ENCODE measurements around the gene ZNF587.
A peak's percentile ranks its signal among the peaks of the same experiment; 100 is the strongest.
"Not testable (repeated sequence)": the region's sequence is repeated elsewhere in the genome, so short reads cannot be mapped to it uniquely, and the experiment has no call there.

The ZNF587 gene

GRCh38 chr19:57849666-57850473, at the start of gene ZNF587:
Gene ZNF587 (plus strand): TSS chr19:57849859. CDS start chr19:57850039, 180 bp downstream.
- H3K9me3 Mint-ChIP-seq (ENCODE audit: low read depth); H3K27me3 Mint-ChIP-seq: not testable (repeated sequence)
- Mint-ChIP-seq H3K27ac (peak within 1 kb of the TSS; percentile 90), H3K36me3 (peaks cover 15% of the 10 kb centered on the region), H3K4me1 (ENCODE audit: low read depth) (peaks cover 28% of the 10 kb centered on the region), H3K4me3 (peak within 1 kb of the TSS; percentile 93)

- H3K4me1 Mint-ChIP-seq (ENCODE audit: low read depth): peaks cover 23% of the 10 kb centered on the region
- H3K9me3 Mint-ChIP-seq (ENCODE audit: low read depth): peaks cover under 1% of the 10 kb centered on the region
- H3K27me3 Mint-ChIP-seq: no peaks in the 10 kb centered on the region
- H3K36me3 Mint-ChIP-seq: peaks cover 13% of the 10 kb centered on the region
- no peak overlapping the region for H3K4me3 Mint-ChIP-seq
- H3K27ac Mint-ChIP-seq: no peak overlapping the region
Measured at GRCh38 chr19:57800696-57801095, 49.0 kb upstream of the ZNF587 start.

GRCh38 chr19:57802269-57802668, 47.4 kb upstream of the ZNF587 start:
- H3K27ac Mint-ChIP-seq: peak overlapping the region; percentile 51
- H3K36me3 Mint-ChIP-seq: peaks cover 7% of the 10 kb centered on the region
- H3K27me3 Mint-ChIP-seq: no peaks in the 10 kb centered on the region
- H3K9me3 Mint-ChIP-seq (ENCODE audit: low read depth): no peaks in the 10 kb centered on the region
- peaks cover 28% of the 10 kb centered on the region for H3K4me1 Mint-ChIP-seq (ENCODE audit: low read depth)
- H3K4me3 Mint-ChIP-seq: no peak overlapping the region

- H3K36me3 Mint-ChIP-seq: peaks cover 12% of the 10 kb centered on the region
- no peaks in the 10 kb centered on the region for H3K9me3 Mint-ChIP-seq (ENCODE audit: low read depth)
- H3K27me3 Mint-ChIP-seq: no peaks in the 10 kb centered on the region
- H3K4me3 Mint-ChIP-seq: peak overlapping the region; percentile 88
- H3K27ac Mint-ChIP-seq: peak overlapping the region; percentile 58
- peaks cover 28% of the 10 kb centered on the region for H3K4me1 Mint-ChIP-seq (ENCODE audit: low read depth)
Measured at GRCh38 chr19:57803265-57803593, 46.4 kb upstream of the ZNF587 start.

- Mint-ChIP-seq H3K4me3 (peak overlapping the region; percentile 88), H3K27ac (peak overlapping the region; percentile 58), H3K9me3 (ENCODE audit: low read depth) (no peaks in the 10 kb centered on the region), H3K27me3 (no peaks in the 10 kb centered on the region), H3K36me3 (peaks cover 12% of the 10 kb centered on the region), H3K4me1 (ENCODE audit: low read depth) (peaks cover 30% of the 10 kb centered on the region)
Measured at GRCh38 chr19:57803594-57804325, 45.9 kb upstream of the ZNF587 start.

GRCh38 chr19:57807541-57807940, 42.1 kb upstream of the ZNF587 start:
- H3K27me3 Mint-ChIP-seq: no peaks in the 10 kb centered on the region
- no peak overlapping the region for H3K4me3 Mint-ChIP-seq
- no peaks in the 10 kb centered on the region for H3K9me3 Mint-ChIP-seq (ENCODE audit: low read depth)
- no peak overlapping the region for H3K27ac Mint-ChIP-seq
- peaks cover 12% of the 10 kb centered on the region for H3K36me3 Mint-ChIP-seq
- peaks cover 41% of the 10 kb centered on the region for H3K4me1 Mint-ChIP-seq (ENCODE audit: low read depth)

- not testable (repeated sequence) for H3K9me3 Mint-ChIP-seq (ENCODE audit: low read depth); H3K27me3 Mint-ChIP-seq; H3K4me3 Mint-ChIP-seq
- Mint-ChIP-seq H3K36me3 (peaks cover 12% of the 10 kb centered on the region), H3K27ac (peak overlapping the region; percentile 22), H3K4me1 (ENCODE audit: low read depth) (peaks cover 51% of the 10 kb centered on the region)
Measured at GRCh38 chr19:57810410-57811295, 39.0 kb upstream of the ZNF587 start.

- Mint-ChIP-seq H3K9me3 (ENCODE audit: low read depth) (no peaks in the 10 kb centered on the region), H3K27me3 (no peaks in the 10 kb centered on the region), H3K27ac (peak overlapping the region; percentile 14), H3K36me3 (peaks cover 8% of the 10 kb centered on the region), H3K4me1 (ENCODE audit: low read depth) (peaks cover 52% of the 10 kb centered on the region), H3K4me3 (peak overlapping the region; percentile 67)
Measured at GRCh38 chr19:57812226-57812625, 37.4 kb upstream of the ZNF587 start.

- Mint-ChIP-seq H3K27ac (peak overlapping the region; percentile 79), H3K4me1 (ENCODE audit: low read depth) (peaks cover 54% of the 10 kb centered on the region), H3K4me3 (peak overlapping the region; percentile 94)
- H3K9me3 Mint-ChIP-seq (ENCODE audit: low read depth); H3K36me3 Mint-ChIP-seq; H3K27me3 Mint-ChIP-seq: not testable (repeated sequence)
Measured at GRCh38 chr19:57812975-57813820, 36.5 kb upstream of the ZNF587 start.

GRCh38 chr19:57813919-57814504, 35.6 kb upstream of the ZNF587 start:
- Mint-ChIP-seq H3K27ac (peak overlapping the region; percentile 92), H3K36me3 (peaks cover 2% of the 10 kb centered on the region), H3K9me3 (ENCODE audit: low read depth) (no peaks in the 10 kb centered on the region), H3K4me1 (ENCODE audit: low read depth) (peaks cover 55% of the 10 kb centered on the region), H3K27me3 (no peaks in the 10 kb centered on the region), H3K4me3 (peak overlapping the region; percentile 94)

GRCh38 chr19:57814505-57815246, 35.0 kb upstream of the ZNF587 start, which contains the start of gene ZNF552:
Gene ZNF552 (minus strand): TSS chr19:57814913. CDS start chr19:57814743, 170 bp downstream.
- no peaks in the 10 kb centered on the region for H3K9me3 Mint-ChIP-seq (ENCODE audit: low read depth)
- H3K36me3 Mint-ChIP-seq: no peaks in the 10 kb centered on the region
- H3K27ac Mint-ChIP-seq: peak within 1 kb of the TSS; percentile 92
- no peaks in the 10 kb centered on the region for H3K27me3 Mint-ChIP-seq
- H3K4me1 Mint-ChIP-seq (ENCODE audit: low read depth): peaks cover 55% of the 10 kb centered on the region
- peak within 1 kb of the TSS; percentile 94 for H3K4me3 Mint-ChIP-seq

GRCh38 chr19:57815247-57816075, 34.2 kb upstream of the ZNF587 start:
- H3K4me1 Mint-ChIP-seq (ENCODE audit: low read depth): peaks cover 58% of the 10 kb centered on the region

More at GRCh38 chr19:57815247-57816075, 34.2 kb upstream of the ZNF587 start:
- H3K9me3 Mint-ChIP-seq (ENCODE audit: low read depth): no peaks in the 10 kb centered on the region
- H3K4me3 Mint-ChIP-seq: peak overlapping the region; percentile 94
- H3K27me3 Mint-ChIP-seq: no peaks in the 10 kb centered on the region
- peak overlapping the region; percentile 92 for H3K27ac Mint-ChIP-seq
- no peaks in the 10 kb centered on the region for H3K36me3 Mint-ChIP-seq

Data from activated naive CD8-positive, alpha-beta T cell (primary cell).